Naive thymus-derived CD4-positive, alpha-beta T cell (primary cell): ENCODE results near the gene CORT. TPM values are rescaled to one million over a fixed set of nuclear protein-coding genes. Genes with fewer than 3 reads are reported as not detected.
A peak's percentile ranks its signal among the peaks of the same experiment; 100 is the strongest.

Experiments
- ATAC-seq: fragments of 150-1000 bp; cut with Tn5 transposase; 2 replicates; pipeline ENCODE4 v1.10.0; 2021; ENCODE audit warnings: mild to moderate bottlenecking, moderate library complexity
- CTCF ChIA-PET: fragments of 350-600 bp; sonication (Branson Sonifier 250); formaldehyde crosslinking; loops from one replicate; lab custom pipeline; 2021; ENCODE audit warnings: antibody characterized with exemption; lab: Charles Lee
- POLR2A ChIA-PET: fragments of 350-600 bp; sonication (Branson Sonifier 250); formaldehyde crosslinking; loops from one replicate; lab custom pipeline; 2021; ENCODE audit warnings: antibody characterized with exemption, inconsistent platforms; lab: Charles Lee
- DNase-seq, 9 donors: peaks; one replicate each; pipeline versions ENCODE4 v3.0.0 to v3.0.0-alpha.2; 2020 to 2022; ENCODE audit warnings: mixed read lengths in 1 of 9
- H3K27ac ChIP-seq: one replicate; pipeline ENCODE4 v1.7.0; 2013; ENCODE audit warnings: mild to moderate bottlenecking, low read depth, low read length, moderate library complexity
- H3K27me3 ChIP-seq, 2 donors: one replicate each; pipeline ENCODE4 v1.7.0; 2013; ENCODE audit warnings: low read length in 2 of 2, mild to moderate bottlenecking in 2 of 2, moderate library complexity in 2 of 2; ENCODE audit not compliant: control insufficient read depth in 2 of 2, insufficient read depth in 2 of 2
- H3K36me3 ChIP-seq, 3 experiments: 1 replicate in 2 of 3; 2 replicates in 1 of 3; pipeline ENCODE4 v1.7.0; 2013; ENCODE audit warnings: low read length in 3 of 3, mild to moderate bottlenecking in 3 of 3, moderate library complexity in 1 of 3; ENCODE audit not compliant: insufficient read depth in 3 of 3, control insufficient read depth in 2 of 3
- H3K4me1 ChIP-seq, 2 donors: one replicate each; pipeline ENCODE4 v1.7.0; 2013; ENCODE audit warnings: low read length in 2 of 2, mild to moderate bottlenecking in 2 of 2, moderate library complexity in 1 of 2; ENCODE audit not compliant: control insufficient read depth in 2 of 2, insufficient read depth in 2 of 2
- H3K4me3 ChIP-seq: 2 replicates; pipeline ENCODE4 v1.7.0; 2013; ENCODE audit warnings: mild to moderate bottlenecking, low read length
- H3K9me3 ChIP-seq, 3 experiments: 1 replicate in 2 of 3; 2 replicates in 1 of 3; pipeline ENCODE4 v1.7.0; 2013; ENCODE audit warnings: low read length in 3 of 3; ENCODE audit not compliant: control insufficient read depth in 2 of 3
- H3K27ac Mint-ChIP-seq, 9 donors: one replicate each; pipeline ENCODE4 v1.8.0; 2020 to 2022; ENCODE audit warnings: mixed read lengths in 9 of 9, mild to moderate bottlenecking in 8 of 9, moderate library complexity in 5 of 9, inconsistent platforms in 2 of 9
- H3K27me3 Mint-ChIP-seq, 5 donors: one replicate each; pipeline ENCODE4 v1.8.0; 2021 to 2022; ENCODE audit warnings: mixed read lengths in 5 of 5, mild to moderate bottlenecking in 1 of 5
- H3K36me3 Mint-ChIP-seq, 5 donors: one replicate each; pipeline ENCODE4 v1.8.0; 2020 to 2022; ENCODE audit warnings: mixed read lengths in 5 of 5, mild to moderate bottlenecking in 3 of 5, inconsistent platforms in 1 of 5
- H3K4me1 Mint-ChIP-seq, 7 donors: one replicate each; pipeline ENCODE4 v1.8.0; 2020 to 2022; ENCODE audit warnings: mixed read lengths in 7 of 7, mild to moderate bottlenecking in 3 of 7, inconsistent platforms in 1 of 7
- H3K4me3 Mint-ChIP-seq, 10 donors: one replicate each; pipeline ENCODE4 v1.8.0; 2020 to 2022; ENCODE audit warnings: mild to moderate bottlenecking in 10 of 10, mixed read lengths in 10 of 10, moderate library complexity in 6 of 10, inconsistent platforms in 2 of 10
- H3K9me3 Mint-ChIP-seq, 11 donors: one replicate each; pipeline ENCODE4 v1.8.0; 2020 to 2022; ENCODE audit warnings: mixed read lengths in 11 of 11, mild to moderate bottlenecking in 4 of 11, inconsistent platforms in 1 of 11, moderate library complexity in 1 of 11
- intact Hi-C, 2 donors: fragments of 100-400 bp; cut with micrococcal nuclease; formaldehyde crosslinking; loops; one replicate each; pipeline ENCODE4 v1.15.1; 2023
- polyA plus RNA-seq, 2 donors: library from polyadenylated mRNA; unstranded; fragments of 300-500 nt; fragmentation: Illumina TruSeq; gene quantifications; one replicate each; pipeline ENCODE4 v1.2.3, GENCODE V29; 2021
- total RNA-seq, 6 experiments: library from RNA in 5 of 6; stranded (reverse) in 5 of 6; gene quantifications; 1 replicate in 5 of 6; 2 replicates in 1 of 6; pipeline ENCODE4 v1.2.3 and lab custom pipeline; 2021 to 2026

Gene CORT
- total and polyA plus RNA-seq, 7 experiments from 2014 or later: 0.27 to 0.90 TPM; not detected in 5

DNA sequence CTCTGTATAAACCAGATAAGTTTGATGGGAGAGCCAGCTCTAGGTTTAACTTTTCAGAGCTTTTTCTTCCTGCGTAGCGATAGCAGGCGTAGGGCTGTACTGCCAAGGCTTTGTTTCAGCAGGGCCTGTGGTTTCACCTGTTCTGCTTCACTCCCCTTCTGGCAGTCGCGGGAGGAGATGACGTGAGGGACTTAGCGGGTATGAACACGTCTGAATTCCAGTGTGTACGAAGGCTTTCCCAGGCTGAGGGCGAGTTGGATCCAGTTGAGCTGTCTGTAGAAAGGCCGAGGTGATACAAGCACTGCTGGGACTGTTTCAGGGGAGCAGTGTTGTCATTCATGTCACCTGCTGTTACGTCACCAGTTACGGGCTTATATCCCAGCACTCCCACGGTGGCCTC, 46.1 kb downstream of the CORT start:
- peak overlapping the region; percentile 79 for H3K27ac ChIP-seq
- no peaks in the 10 kb centered on the region for H3K27me3 Mint-ChIP-seq

DNA sequence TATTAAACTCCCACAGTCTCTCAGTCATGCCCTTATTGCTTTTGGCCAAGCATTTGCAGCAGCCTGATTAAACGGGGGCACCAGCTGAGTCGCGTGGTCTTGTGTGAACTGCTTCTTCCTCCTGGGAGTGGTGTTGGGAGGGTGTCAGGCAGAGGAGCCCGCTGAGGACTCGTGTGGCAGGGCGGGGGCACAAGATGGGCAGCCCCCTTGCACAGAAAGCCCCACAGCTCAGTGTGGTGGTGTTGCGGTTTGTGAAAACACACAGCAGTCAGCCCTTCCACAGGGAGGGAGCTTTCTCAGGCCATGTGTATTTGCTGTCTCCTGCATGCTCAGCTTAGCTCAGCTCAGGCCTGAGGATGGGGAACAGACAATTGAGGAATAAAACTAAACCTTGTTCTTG, 47.3 kb downstream of the CORT start:
- Mint-ChIP-seq H3K9me3 (peaks cover 0 to 2% (median 0%) of the 10 kb centered on the region in 11 donors), H3K27ac (peak overlapping the region in 7 of 9 donors; percentile 14 to 96 (median 31)), H3K36me3 (peaks cover 0 to 7% (median 2%) of the 10 kb centered on the region in 5 donors), H3K4me1 (peaks cover 32 to 64% (median 56%) of the 10 kb centered on the region in 7 donors), H3K27me3 (no peaks in the 10 kb centered on the region), H3K4me3 (peak overlapping the region in 6 of 10 donors; percentile 9 to 35 (median 20))
- no peak for DNase-seq
- intact Hi-C loops: loop anchor here in 1 of 2 donors (10.0 kb wide), 1 partner anchor 282 kb away; the partner anchor contains the start of gene KIF1B
- ChIA-PET CTCF (interaction anchor here (1.0 to 5.0 kb wide), 5 partner anchors 10 to 368 kb away, joined by 3 to 41 read pairs (median 6); partner anchors contain the start of genes CENPS and DFFA), POLR2A (interaction anchor here (2.8 kb wide), 1 partner anchor 13 kb away, joined by 20 read pairs; no protein-coding TSS in a partner anchor)
- Histone ChIP-seq H3K27ac (peak overlapping the region; percentile 3), H3K9me3 (no peaks in the 10 kb centered on the region), H3K36me3 (no peaks in the 10 kb centered on the region), H3K27me3 (no peaks in the 10 kb centered on the region), H3K4me3 (no peak overlapping the region), H3K4me1 (peaks cover 17 to 19% of the 10 kb centered on the region in 2 donors)
- ATAC-seq: no peak

More for the DNA sequence above, 46.1 kb downstream of the CORT start:
- ATAC-seq (peak; percentile 54), DNase-seq (peak in 8 of 9 donors; percentile 26 to 77 (median 66))
- H3K4me3 ChIP-seq: peak overlapping the region; percentile 94
- no peaks in the 10 kb centered on the region for H3K27me3 ChIP-seq
- H3K27ac Mint-ChIP-seq: peak overlapping the region; percentile 91 to 97 (median 96)
- H3K9me3 Mint-ChIP-seq: peaks cover 0 to 2% (median 0%) of the 10 kb centered on the region in 11 donors
- H3K9me3 ChIP-seq: no peaks in the 10 kb centered on the region
- H3K36me3 ChIP-seq: no peaks in the 10 kb centered on the region
- H3K4me1 ChIP-seq: peaks cover 17 to 19% of the 10 kb centered on the region in 2 donors
- peaks cover 0 to 5% (median 0%) of the 10 kb centered on the region in 5 donors for H3K36me3 Mint-ChIP-seq
- CTCF ChIA-PET: interaction anchor here (0.5 to 5.0 kb wide), 11 partner anchors 10 to 678 kb away, joined by 3 to 43 read pairs (median 6); partner anchors contain the start of genes CENPS and TARDBP
- POLR2A ChIA-PET: interaction anchor here (0.6 to 2.8 kb wide), 8 partner anchors 8 to 410 kb away, joined by 3 to 20 read pairs (median 4); partner anchors contain the start of gene CENPS
- peak overlapping the region; percentile 82 to 93 (median 88) for H3K4me3 Mint-ChIP-seq
- H3K4me1 Mint-ChIP-seq: peaks cover 31 to 59% (median 52%) of the 10 kb centered on the region in 7 donors
- intact Hi-C loops: loop anchor here (1.0 to 10.0 kb wide), 8 partner anchors 11 to 446 kb away; partner anchors contain the start of gene KIF1B (in 1 of the 2)

DNA sequence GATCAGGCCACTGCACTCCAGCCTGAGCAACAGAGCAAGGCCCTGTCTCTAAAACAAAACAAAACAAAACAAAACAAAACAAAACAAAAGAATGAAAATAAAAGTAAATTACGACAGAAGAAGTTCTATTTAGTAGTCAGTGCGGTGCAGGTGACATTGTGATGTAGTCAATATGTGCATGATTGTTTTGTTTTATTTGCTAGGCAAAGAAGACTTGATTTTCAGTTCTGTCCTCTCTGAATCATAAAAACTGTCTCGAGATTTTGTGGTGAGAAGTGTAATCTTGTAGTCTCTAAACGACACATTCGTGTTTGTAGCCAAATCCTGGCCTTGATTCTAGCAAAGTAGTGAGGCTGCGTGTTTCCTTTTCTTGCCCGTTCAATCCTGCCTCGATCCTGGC, 48.4 kb downstream of the CORT start:
- H3K4me1 Mint-ChIP-seq: peaks cover 36 to 68% (median 59%) of the 10 kb centered on the region in 7 donors
- Histone ChIP-seq H3K36me3 (no peaks in the 10 kb centered on the region), H3K27ac (no peak overlapping the region), H3K27me3 (no peaks in the 10 kb centered on the region), H3K9me3 (no peaks in the 10 kb centered on the region), H3K4me3 (no peak overlapping the region), H3K4me1 (peaks cover 17 to 19% of the 10 kb centered on the region in 2 donors)
- ChIA-PET CTCF (interaction anchor here (1.1 to 5.0 kb wide), 3 partner anchors 9 to 68 kb away, joined by 6 to 41 read pairs (median 15); partner anchors contain the start of gene CENPS), POLR2A (interaction anchor here (0.8 kb wide), 1 partner anchor 326 kb away, joined by 4 read pairs; no protein-coding TSS in a partner anchor)
- DNase-seq (no peak), ATAC-seq (no peak)
- H3K4me3 Mint-ChIP-seq: peak overlapping the region; percentile 11 to 54 (median 36)
- peaks cover 0 to 8% (median 3%) of the 10 kb centered on the region in 5 donors for H3K36me3 Mint-ChIP-seq
- peaks cover 0 to 2% (median 0%) of the 10 kb centered on the region in 11 donors for H3K9me3 Mint-ChIP-seq
- peak overlapping the region in 5 of 9 donors; percentile 1 to 54 (median 47) for H3K27ac Mint-ChIP-seq
- intact Hi-C loops: loop anchor here in 1 of 2 donors (10.0 kb wide), 1 partner anchor 283 kb away; the partner anchor contains the start of gene KIF1B
- no peaks in the 10 kb centered on the region for H3K27me3 Mint-ChIP-seq

Other genes starting within 250 kb of the CORT start
- gene KIF1B, start 239.5 kb upstream of the CORT start, total RNA-seq: 10 to 100 TPM; 10.4 to 21.6 (median 13.4) TPM
- gene KIF1B, start 239.5 kb upstream of the CORT start, polyA plus RNA-seq: 1 to 10 TPM; 1.8 to 2.1 TPM
- 100 to 1,000 TPM in 1 of 5 experiments, 10 to 100 TPM in 4; 42.0 to 110 (median 48.5) TPM for gene PGD, start 51.0 kb upstream of the CORT start, total RNA-seq
- 10 to 100 TPM; 45.8 to 47.0 TPM for gene PGD, start 51.0 kb upstream of the CORT start, polyA plus RNA-seq
- 10 to 100 TPM in 2 of 5 experiments, 1 to 10 TPM in 3; 5.4 to 13.0 (median 9.8) TPM for gene CENPS, start 19.6 kb upstream of the CORT start, total RNA-seq
- gene CENPS, start 19.6 kb upstream of the CORT start, polyA plus RNA-seq: 10 to 100 TPM in 1 of 2 donors, 1 to 10 TPM in 1; 8.7 to 13.2 TPM
- gene DFFA, start 22.5 kb downstream of the CORT start, total RNA-seq: 10 to 100 TPM; 13.5 to 36.0 (median 23.4) TPM
- 10 to 100 TPM; 16.5 to 36.7 TPM for gene DFFA, start 22.5 kb downstream of the CORT start, polyA plus RNA-seq
- 10 to 100 TPM; 20.9 to 27.8 (median 22.0) TPM for gene PEX14, start 24.9 kb downstream of the CORT start, total RNA-seq
- gene PEX14, start 24.9 kb downstream of the CORT start, polyA plus RNA-seq: 1 to 10 TPM; 3.6 to 6.8 TPM